Uterus (tissue), 2 donors: Measurements from ENCODE around the gene SPSB3.

Experiments
- POLR2A ChIP-seq, 2 donors: fragments of 450-650 bp; IDR thresholded peaks; one replicate each; pipeline ENCODE4 v1.6.1; 2016; ENCODE audit warnings: antibody characterized with exemption in 2 of 2, mild to moderate bottlenecking in 1 of 2, moderate library complexity in 1 of 2
- TF ChIP-seq, protein P1 (sequence below), 4 experiments: fragments of 200-600 bp in 2 of 4; fragments of 450-650 bp in 2 of 4; sonication (generic) in 2 of 4; IDR thresholded peaks; one replicate each; pipeline ENCODE4 v1.5.1; 2016 to 2019; ENCODE audit warnings: antibody characterized with exemption in 4 of 4, mild to moderate bottlenecking in 2 of 4, moderate library complexity in 1 of 4

GRCh38 chr16:1762196-1762878, 20.0 kb downstream of the SPSB3 start:
- TF ChIP-seq, protein P1, sequence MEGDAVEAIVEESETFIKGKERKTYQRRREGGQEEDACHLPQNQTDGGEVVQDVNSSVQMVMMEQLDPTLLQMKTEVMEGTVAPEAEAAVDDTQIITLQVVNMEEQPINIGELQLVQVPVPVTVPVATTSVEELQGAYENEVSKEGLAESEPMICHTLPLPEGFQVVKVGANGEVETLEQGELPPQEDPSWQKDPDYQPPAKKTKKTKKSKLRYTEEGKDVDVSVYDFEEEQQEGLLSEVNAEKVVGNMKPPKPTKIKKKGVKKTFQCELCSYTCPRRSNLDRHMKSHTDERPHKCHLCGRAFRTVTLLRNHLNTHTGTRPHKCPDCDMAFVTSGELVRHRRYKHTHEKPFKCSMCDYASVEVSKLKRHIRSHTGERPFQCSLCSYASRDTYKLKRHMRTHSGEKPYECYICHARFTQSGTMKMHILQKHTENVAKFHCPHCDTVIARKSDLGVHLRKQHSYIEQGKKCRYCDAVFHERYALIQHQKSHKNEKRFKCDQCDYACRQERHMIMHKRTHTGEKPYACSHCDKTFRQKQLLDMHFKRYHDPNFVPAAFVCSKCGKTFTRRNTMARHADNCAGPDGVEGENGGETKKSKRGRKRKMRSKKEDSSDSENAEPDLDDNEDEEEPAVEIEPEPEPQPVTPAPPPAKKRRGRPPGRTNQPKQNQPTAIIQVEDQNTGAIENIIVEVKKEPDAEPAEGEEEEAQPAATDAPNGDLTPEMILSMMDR (IDR thresholded peaks at IDR 0.05) = no peak
- TF ChIP-seq POLR2A (IDR thresholded peaks at IDR 0.05) = no peak
